Transverse colon (tissue), 4 donors: ENCODE measurements around the gene CRB1. TPM values are rescaled to one million over a fixed set of nuclear protein-coding genes. Genes with fewer than 3 reads are reported as not detected.

Source experiments
- DNase-seq: peaks from one replicate; pipeline ENCODE4 v3.0.0-alpha.2; 2019
- H3K27ac ChIP-seq, 4 donors: fragments of 200-600 bp; sonication (generic); 2 replicates each; pipeline ENCODE4 v1.5.1; 2016 to 2018; ENCODE audit warnings: inconsistent platforms in 4 of 4
- H3K27me3 ChIP-seq: fragments of 200-600 bp; sonication (generic); 2 replicates; pipeline ENCODE4 v1.5.1; 2017; ENCODE audit warnings: inconsistent platforms
- H3K36me3 ChIP-seq, 4 donors: fragments of 200-600 bp; sonication (generic); 2 replicates each; pipeline ENCODE4 v1.5.1; 2017 to 2019; ENCODE audit warnings: inconsistent platforms in 4 of 4
- H3K4me1 ChIP-seq, 4 donors: fragments of 200-600 bp; sonication (generic); 2 replicates each; pipeline ENCODE4 v1.5.1; 2017 to 2020; ENCODE audit warnings: inconsistent platforms in 4 of 4
- H3K4me3 ChIP-seq, 4 donors: fragments of 200-600 bp; sonication (generic); 1 replicate in 1 of 4; 2 replicates in 3 of 4; pipeline versions ENCODE4 v1.5.1 to v1.6.1; 2017 to 2019; ENCODE audit warnings: inconsistent platforms in 4 of 4
- H3K9me3 ChIP-seq, 2 donors: fragments of 200-600 bp; sonication (generic); 2 replicates each; pipeline ENCODE4 v1.5.1; 2017 to 2019; ENCODE audit warnings: inconsistent platforms in 2 of 2
- CTCF ChIP-seq, 5 experiments: fragments of 200-600 bp in 3 of 5; fragments of 450-650 bp in 2 of 5; sonication (generic) in 3 of 5; IDR thresholded peaks; 1 replicate in 2 of 5; 2 replicates in 3 of 5; pipeline ENCODE4 v1.5.1; 2016 to 2017; ENCODE audit warnings: antibody characterized with exemption in 5 of 5, inconsistent platforms in 3 of 5, mild to moderate bottlenecking in 2 of 5, moderate library complexity in 1 of 5
- EP300 ChIP-seq: sonication (generic); formaldehyde crosslinking; IDR thresholded peaks from one replicate; pipeline ENCODE4 v1.6.1; 2017; ENCODE audit warnings: antibody characterized with exemption, low read depth
- POLR2A ChIP-seq: fragments of 450-650 bp; IDR thresholded peaks from one replicate; pipeline ENCODE4 v1.6.1; 2016; ENCODE audit warnings: antibody characterized with exemption, mild to moderate bottlenecking, moderate library complexity
- POLR2AphosphoS5 ChIP-seq, 3 donors: sonication (generic); formaldehyde crosslinking; IDR thresholded peaks; one replicate each; pipeline ENCODE4 v1.6.1; 2016; ENCODE audit warnings: antibody characterized with exemption in 3 of 3
- WGBS, 2 donors: methylation state at CpG; one replicate each; pipeline ENCODE4 v1.1.5; 2018; ENCODE audit warnings: low coverage in 1 of 2; 5-methylcytosine and 5-hydroxymethylcytosine counted together
- in situ Hi-C, 4 donors: fragments of 200-750 bp; cut with MboI; loops; one replicate each; pipeline versions ENCODE4 v1.15.0 to v1.15.1; 2017; ENCODE audit warnings: low sequenced_read_pairs in 3 of 4, low pct_ligation_motif_present in 1 of 4, low pct_unique_long_range_greater_than_20kb in 1 of 4
- intact Hi-C: fragments of 100-400 bp; cut with DNase I; formaldehyde crosslinking; loops from one replicate; pipeline ENCODE4 v1.15.1; 2023; ENCODE audit warnings: low total_unique reads
- total RNA-seq, 4 donors: library from RNA; depleted of rRNA; stranded (reverse); fragments of >200 nt; gene quantifications; one replicate each; pipeline ENCODE4 v1.1.0, GENCODE V29; 2016

Gene CRB1
- total RNA-seq, 4 donors from 2014 or later = 0.14 to 2.8 (median 0.32) TPM; not detected in 1

GRCh38 chr1:197391303-197392226 lies 123.5 kb downstream of the CRB1 start:
- DNase-seq = no peak
- H3K27me3 ChIP-seq = no peaks in the 10 kb centered on the region
- WGBS, 2 donors = 69 to 78% methylated on average over 2 to 3 of the region's 3 CpGs
- no peaks in the 10 kb centered on the region for H3K4me1 ChIP-seq
- H3K4me3 ChIP-seq = no peak overlapping the region
- H3K27ac ChIP-seq = no peak overlapping the region
- H3K9me3 ChIP-seq = no peaks in the 10 kb centered on the region
- intact Hi-C loops (no loop called here), in situ Hi-C loops (no loop called here)
- H3K36me3 ChIP-seq = no peaks in the 10 kb centered on the region
- no peak for TF ChIP-seq CTCF (IDR thresholded peaks at IDR 0.05)
- TF ChIP-seq POLR2A = no peak
- no peak for TF ChIP-seq EP300

GRCh38 chr1:197392541-197392940 lies 124.5 kb downstream of the CRB1 start:
- Histone ChIP-seq H3K4me3 (no peak overlapping the region), H3K27me3 (no peaks in the 10 kb centered on the region), H3K36me3 (no peaks in the 10 kb centered on the region), H3K4me1 (no peaks in the 10 kb centered on the region), H3K9me3 (no peaks in the 10 kb centered on the region), H3K27ac (no peak overlapping the region)
- no peak for TF ChIP-seq POLR2AphosphoS5 (IDR thresholded peaks at IDR 0.05)
- TF ChIP-seq POLR2A = no peak
- no peak for TF ChIP-seq EP300
- no peak for TF ChIP-seq CTCF (IDR thresholded peaks at IDR 0.05)
- 61 to 81% methylated on average over 1 of the region's 1 CpG for WGBS, 2 donors
- DNase-seq = no peak
- in situ Hi-C loops = no loop called here
- intact Hi-C loops = no loop called here

- intact Hi-C loops (no loop called here), in situ Hi-C loops (no loop called here)
- H3K27me3 ChIP-seq = no peaks in the 10 kb centered on the region
- no peak for DNase-seq
- no peaks in the 10 kb centered on the region for H3K36me3 ChIP-seq
- WGBS, 2 donors = 89 to 100% methylated on average over 1 of the region's 1 CpG
- H3K27ac ChIP-seq = no peak overlapping the region
- H3K4me1 ChIP-seq = no peaks in the 10 kb centered on the region
- no peaks in the 10 kb centered on the region for H3K9me3 ChIP-seq
- TF ChIP-seq EP300 (no peak), CTCF (IDR thresholded peaks at IDR 0.05) (no peak), POLR2A (no peak), POLR2AphosphoS5 (IDR thresholded peaks at IDR 0.05) (no peak)
- no peak overlapping the region for H3K4me3 ChIP-seq
These were observed 125.1 kb downstream of the CRB1 start for GRCh38 chr1:197393105-197393504.

- Histone ChIP-seq H3K4me1 (no peaks in the 10 kb centered on the region), H3K4me3 (no peak overlapping the region), H3K9me3 (no peaks in the 10 kb centered on the region), H3K27me3 (no peaks in the 10 kb centered on the region), H3K36me3 (no peaks in the 10 kb centered on the region), H3K27ac (no peak overlapping the region)
- TF ChIP-seq POLR2A = no peak
- intact Hi-C loops (no loop called here), in situ Hi-C loops (no loop called here)
- no peak for DNase-seq
- WGBS, 2 donors = 88 to 92% methylated on average over 4 of the region's 4 CpGs
These were observed 125.7 kb downstream of the CRB1 start for GRCh38 chr1:197393772-197394171.
